ENCODE data around the gene SMAD7. TPM values are rescaled to one million over a fixed set of nuclear protein-coding genes. Genes with fewer than 3 reads are reported as not detected.

The SMAD7 gene
- total RNA-seq, 1 donor from 2014 or later: 53.6 TPM

GRCh38 chr18:48933578-48934414 lies 17.0 kb downstream of the SMAD7 start:
- peak overlapping the region; percentile 47 for H3K4me3 Mint-ChIP-seq (ENCODE audit: unreplicated experiment)
- peaks cover 25% of the 10 kb centered on the region for H3K36me3 Mint-ChIP-seq (ENCODE audit: unreplicated experiment)
- H3K9me3 Mint-ChIP-seq (ENCODE audit: unreplicated experiment): no peaks in the 10 kb centered on the region
- H3K4me1 Mint-ChIP-seq (ENCODE audit: unreplicated experiment): peaks cover 93% of the 10 kb centered on the region
- DNase-seq (ENCODE audit: extremely low spot score, unreplicated experiment): no peak
- TF ChIP-seq, protein P1, sequence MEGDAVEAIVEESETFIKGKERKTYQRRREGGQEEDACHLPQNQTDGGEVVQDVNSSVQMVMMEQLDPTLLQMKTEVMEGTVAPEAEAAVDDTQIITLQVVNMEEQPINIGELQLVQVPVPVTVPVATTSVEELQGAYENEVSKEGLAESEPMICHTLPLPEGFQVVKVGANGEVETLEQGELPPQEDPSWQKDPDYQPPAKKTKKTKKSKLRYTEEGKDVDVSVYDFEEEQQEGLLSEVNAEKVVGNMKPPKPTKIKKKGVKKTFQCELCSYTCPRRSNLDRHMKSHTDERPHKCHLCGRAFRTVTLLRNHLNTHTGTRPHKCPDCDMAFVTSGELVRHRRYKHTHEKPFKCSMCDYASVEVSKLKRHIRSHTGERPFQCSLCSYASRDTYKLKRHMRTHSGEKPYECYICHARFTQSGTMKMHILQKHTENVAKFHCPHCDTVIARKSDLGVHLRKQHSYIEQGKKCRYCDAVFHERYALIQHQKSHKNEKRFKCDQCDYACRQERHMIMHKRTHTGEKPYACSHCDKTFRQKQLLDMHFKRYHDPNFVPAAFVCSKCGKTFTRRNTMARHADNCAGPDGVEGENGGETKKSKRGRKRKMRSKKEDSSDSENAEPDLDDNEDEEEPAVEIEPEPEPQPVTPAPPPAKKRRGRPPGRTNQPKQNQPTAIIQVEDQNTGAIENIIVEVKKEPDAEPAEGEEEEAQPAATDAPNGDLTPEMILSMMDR (IDR thresholded peaks at IDR 0.05): no peak
- no peaks in the 10 kb centered on the region for H3K27me3 Mint-ChIP-seq (ENCODE audit: unreplicated experiment)
- peak overlapping the region; percentile 97 for H3K27ac Mint-ChIP-seq (ENCODE audit: unreplicated experiment)

GRCh38 chr18:48932822-48933510 lies 17.8 kb downstream of the SMAD7 start:
- no peak for DNase-seq (ENCODE audit: extremely low spot score, unreplicated experiment)
- Mint-ChIP-seq H3K27me3 (ENCODE audit: unreplicated experiment) (no peaks in the 10 kb centered on the region), H3K4me3 (ENCODE audit: unreplicated experiment) (peak overlapping the region; percentile 47), H3K27ac (ENCODE audit: unreplicated experiment) (peak overlapping the region; percentile 97), H3K4me1 (ENCODE audit: unreplicated experiment) (peaks cover 93% of the 10 kb centered on the region), H3K9me3 (ENCODE audit: unreplicated experiment) (no peaks in the 10 kb centered on the region), H3K36me3 (ENCODE audit: unreplicated experiment) (peaks cover 23% of the 10 kb centered on the region)
- TF ChIP-seq, protein P1 (IDR thresholded peaks at IDR 0.05): no peak

DNA sequence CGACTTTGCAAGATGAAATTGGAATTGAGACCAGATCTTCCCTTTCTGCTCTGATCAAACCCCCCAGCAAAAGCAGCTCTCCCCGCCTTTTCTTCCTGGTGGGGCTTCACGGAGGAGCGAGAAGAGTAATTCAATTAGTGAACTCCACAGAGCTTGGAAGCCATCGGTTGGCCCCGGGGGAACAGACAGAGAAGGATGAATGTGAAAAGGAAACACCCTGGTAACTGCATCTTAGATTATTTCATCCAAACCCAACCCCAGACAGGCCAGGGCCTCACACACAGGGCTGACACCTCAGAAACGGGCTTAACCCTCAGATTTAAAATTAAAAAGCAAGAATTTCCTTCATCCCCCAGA lies 18.3 kb downstream of the SMAD7 start:
- H3K27ac Mint-ChIP-seq (ENCODE audit: unreplicated experiment): peak overlapping the region; percentile 97
- TF ChIP-seq, protein P1 (IDR thresholded peaks at IDR 0.05): no peak
- no peaks in the 10 kb centered on the region for H3K27me3 Mint-ChIP-seq (ENCODE audit: unreplicated experiment)
- no peaks in the 10 kb centered on the region for H3K9me3 Mint-ChIP-seq (ENCODE audit: unreplicated experiment)
- H3K36me3 Mint-ChIP-seq (ENCODE audit: unreplicated experiment): peaks cover 23% of the 10 kb centered on the region
- no peak for DNase-seq (ENCODE audit: extremely low spot score, unreplicated experiment)
- peaks cover 94% of the 10 kb centered on the region for H3K4me1 Mint-ChIP-seq (ENCODE audit: unreplicated experiment)
- H3K4me3 Mint-ChIP-seq (ENCODE audit: unreplicated experiment): peak overlapping the region; percentile 47

- Mint-ChIP-seq H3K36me3 (ENCODE audit: unreplicated experiment) (peaks cover 25% of the 10 kb centered on the region), H3K4me3 (ENCODE audit: unreplicated experiment) (peak overlapping the region; percentile 47), H3K27me3 (ENCODE audit: unreplicated experiment) (no peaks in the 10 kb centered on the region), H3K27ac (ENCODE audit: unreplicated experiment) (peak overlapping the region; percentile 97), H3K4me1 (ENCODE audit: unreplicated experiment) (peaks cover 99% of the 10 kb centered on the region), H3K9me3 (ENCODE audit: unreplicated experiment) (no peaks in the 10 kb centered on the region)
- no peak for DNase-seq (ENCODE audit: extremely low spot score, unreplicated experiment)
- TF ChIP-seq, protein P1 (IDR thresholded peaks at IDR 0.05): no peak
These were observed 18.9 kb downstream of the SMAD7 start for GRCh38 chr18:48931680-48932461.
